Measurements from ENCODE around the gene CST2. TPM values are rescaled to one million over a fixed set of nuclear protein-coding genes. Genes with fewer than 3 reads are reported as not detected.

The CST2 gene
- total RNA-seq, 6 experiments from 2014 or later: 0.50 to 0.80 TPM; not detected in 4

- 50% methylated on average over 1 of the region's 1 CpG for WGBS (ENCODE audit: insufficient coverage, low coverage, low lambda C conversion rate, missing lambda C conversion rate)
- no peak overlapping the region for H3K4me3 ChIP-seq
Measured at GRCh38 chr20:23872065-23872464, 45.5 kb upstream of the CST2 start.

GRCh38 chr20:23870461-23870860 lies 43.9 kb upstream of the CST2 start:
- intact Hi-C loops (cut with DNase I): no loop called here
- ATAC-seq: no peak
- TF ChIP-seq POLR2A (IDR thresholded peaks at IDR 0.05) (no peak), CTCF (IDR thresholded peaks at IDR 0.05) (no peak)

More at GRCh38 chr20:23872065-23872464, 45.5 kb upstream of the CST2 start:
- no peaks in the 10 kb centered on the region for H3K27me3 ChIP-seq
- intact Hi-C loops (cut with DNase I): no loop called here
- no peak for DNase-seq
- TF ChIP-seq CTCF (IDR thresholded peaks at IDR 0.05) (no peak), POLR2A (IDR thresholded peaks at IDR 0.05) (no peak)
- ATAC-seq: no peak
- no peaks in the 10 kb centered on the region for H3K4me1 ChIP-seq
- H3K27ac ChIP-seq: no peak overlapping the region
- H3K36me3 ChIP-seq: no peaks in the 10 kb centered on the region
- no peaks in the 10 kb centered on the region for H3K9me3 ChIP-seq

GRCh38 chr20:23869520-23869919 lies 43.0 kb upstream of the CST2 start:
- intact Hi-C loops (cut with DNase I): no loop called here
- Histone ChIP-seq H3K9me3 (no peaks in the 10 kb centered on the region), H3K4me1 (no peaks in the 10 kb centered on the region), H3K4me3 (no peak overlapping the region), H3K36me3 (no peaks in the 10 kb centered on the region), H3K27ac (no peak overlapping the region), H3K27me3 (no peaks in the 10 kb centered on the region)
- WGBS (ENCODE audit: insufficient coverage, low coverage, low lambda C conversion rate, missing lambda C conversion rate): 60% methylated on average over 1 of the region's 2 CpGs
- ATAC-seq (no peak), DNase-seq (no peak)
- TF ChIP-seq POLR2A (IDR thresholded peaks at IDR 0.05): no peak
- TF ChIP-seq CTCF (IDR thresholded peaks at IDR 0.05): no peak

More at GRCh38 chr20:23870461-23870860, 43.9 kb upstream of the CST2 start:
- WGBS (ENCODE audit: insufficient coverage, low coverage, low lambda C conversion rate, missing lambda C conversion rate): 8% methylated on average over 2 of the region's 4 CpGs
- H3K4me1 ChIP-seq: no peaks in the 10 kb centered on the region
- H3K36me3 ChIP-seq: no peaks in the 10 kb centered on the region
- H3K27me3 ChIP-seq: no peaks in the 10 kb centered on the region
- no peak overlapping the region for H3K27ac ChIP-seq
- no peak overlapping the region for H3K4me3 ChIP-seq
- no peak for DNase-seq
- H3K9me3 ChIP-seq: no peaks in the 10 kb centered on the region

GRCh38 chr20:23868321-23868720 lies 41.8 kb upstream of the CST2 start:
- Histone ChIP-seq H3K36me3 (no peaks in the 10 kb centered on the region), H3K4me1 (no peaks in the 10 kb centered on the region), H3K4me3 (no peak overlapping the region), H3K27ac (no peak overlapping the region), H3K9me3 (no peaks in the 10 kb centered on the region), H3K27me3 (no peaks in the 10 kb centered on the region)
- intact Hi-C loops (cut with DNase I): no loop called here
- 39% methylated on average over 5 of the region's 5 CpGs for WGBS (ENCODE audit: insufficient coverage, low coverage, low lambda C conversion rate, missing lambda C conversion rate)
- DNase-seq (no peak), ATAC-seq (no peak)
- TF ChIP-seq CTCF (IDR thresholded peaks at IDR 0.05) (no peak), POLR2A (IDR thresholded peaks at IDR 0.05) (no peak)

Measured in right lobe of liver (tissue), 6 donors.